GM20000 (cell line): ENCODE measurements around the gene ASTN2.

ENCODE experiments used
- DNase-seq: peaks from one replicate; pipeline ENCODE4 v3.0.0; 2012; ENCODE audit warnings: low spot score
- CTCF ChIP-seq: IDR thresholded peaks from 2 replicates; pipeline ENCODE4 v1.5.1; 2012; ENCODE audit warnings: mild to moderate bottlenecking, control low read depth; ENCODE audit errors: extremely low read depth, missing control alignments

Gene ASTN2

GRCh38 chr9:116686135-116686534, 728.7 kb downstream of the ASTN2 start:
- no peak for TF ChIP-seq CTCF
- no peak for DNase-seq

- no peak for DNase-seq
- no peak for TF ChIP-seq CTCF
Observed at GRCh38 chr9:116685166-116685565, 729.7 kb downstream of the ASTN2 start.

GRCh38 chr9:116683535-116683934, 731.3 kb downstream of the ASTN2 start:
- no peak for TF ChIP-seq CTCF
- DNase-seq: no peak

- DNase-seq: no peak
- TF ChIP-seq CTCF: no peak
Observed at GRCh38 chr9:116674210-116674980, 740.5 kb downstream of the ASTN2 start.

GRCh38 chr9:116673375-116673774, 741.5 kb downstream of the ASTN2 start:
- no peak for TF ChIP-seq CTCF
- no peak for DNase-seq

GRCh38 chr9:116671605-116672004, 743.3 kb downstream of the ASTN2 start:
- no peak for DNase-seq
- TF ChIP-seq CTCF: no peak

- TF ChIP-seq CTCF: no peak
- no peak for DNase-seq
Observed at GRCh38 chr9:116668970-116669695, 745.7 kb downstream of the ASTN2 start.
